GM12892 (cell line): ENCODE results near the gene CTNND2.

Experiments used
- POLR2A ChIP-seq: IDR thresholded peaks from 2 replicates; pipeline ENCODE4 v1.6.1; 2011; ENCODE audit warnings: low read depth, low read length, control low read depth
- TAF1 ChIP-seq: IDR thresholded peaks from 2 replicates; pipeline ENCODE4 v1.6.1; 2011; ENCODE audit warnings: low read depth, mild to moderate bottlenecking, control low read depth, low read length, borderline replicate concordance

DNA sequence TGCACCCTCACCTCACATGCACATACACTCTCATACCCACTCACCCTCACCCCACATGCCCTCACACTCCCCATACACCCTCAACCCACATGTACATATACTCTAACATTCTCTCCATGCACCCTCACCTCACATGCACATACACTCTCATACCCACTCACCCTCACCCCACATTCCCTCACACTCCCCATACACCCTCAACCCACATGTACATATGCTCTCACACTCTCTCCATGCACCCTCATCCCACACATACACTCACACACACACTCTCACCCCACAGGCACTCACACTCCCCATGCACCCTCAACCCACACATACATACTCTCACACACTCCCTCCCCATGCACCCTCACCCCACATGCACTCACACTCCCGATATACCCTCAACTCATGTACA is 593.0 kb downstream of the CTNND2 start:
- TF ChIP-seq POLR2A (no peak), TAF1 (no peak)
